Activated CD8-positive, alpha-beta T cell treated with anti-CD3 and anti-CD28 coated beads, Interleukin-2, amount 10 ng/mL, durations not matched to agents 7 days and 5 days (primary cell): ENCODE measurements around the gene CCR9. TPM values are rescaled to one million over a fixed set of nuclear protein-coding genes. Genes with fewer than 3 reads are reported as not detected.
A peak's percentile ranks its signal among the peaks of the same experiment; 100 is the strongest.

Source experiments
- ATAC-seq: fragments of 150-1000 bp; cut with Tn5 transposase; one replicate; pipeline ENCODE4 v1.10.0; 2021; ENCODE audit warnings: moderate library complexity
- CTCF ChIA-PET: fragments of 350-600 bp; sonication (Branson Sonifier 250); formaldehyde crosslinking; loops from one replicate; lab custom pipeline; 2021; ENCODE audit warnings: antibody characterized with exemption; lab: Charles Lee
- POLR2A ChIA-PET: fragments of 350-600 bp; sonication (Branson Sonifier 250); formaldehyde crosslinking; loops from one replicate; lab custom pipeline; 2021; ENCODE audit warnings: antibody characterized with exemption; lab: Charles Lee
- DNase-seq: peaks from one replicate; pipeline ENCODE4 v3.0.0-alpha.2; 2020
- H3K27ac Mint-ChIP-seq: one replicate; pipeline ENCODE4 v1.8.0; 2021; ENCODE audit warnings: mild to moderate bottlenecking, mixed read lengths
- H3K27me3 Mint-ChIP-seq: one replicate; pipeline ENCODE4 v1.8.0; 2021; ENCODE audit warnings: low read depth, mixed read lengths
- H3K36me3 Mint-ChIP-seq: one replicate; pipeline ENCODE4 v1.8.0; 2021; ENCODE audit warnings: low read depth, mixed read lengths
- H3K4me1 Mint-ChIP-seq: one replicate; pipeline ENCODE4 v1.8.0; 2021; ENCODE audit warnings: low read depth, mixed read lengths
- H3K4me3 Mint-ChIP-seq: one replicate; pipeline ENCODE4 v1.8.0; 2021; ENCODE audit warnings: mild to moderate bottlenecking, mixed read lengths
- H3K9me3 Mint-ChIP-seq: one replicate; pipeline ENCODE4 v1.8.0; 2022; ENCODE audit warnings: mixed read lengths; ENCODE audit not compliant: insufficient read depth
- total RNA-seq, 2 experiments: library from RNA; stranded (reverse); gene quantifications; one replicate each; pipeline ENCODE4 v1.2.3, GENCODE V29; 2021

The CCR9 gene
- total RNA-seq, 2 experiments from 2014 or later = 0.08 TPM; not detected in 1

DNA sequence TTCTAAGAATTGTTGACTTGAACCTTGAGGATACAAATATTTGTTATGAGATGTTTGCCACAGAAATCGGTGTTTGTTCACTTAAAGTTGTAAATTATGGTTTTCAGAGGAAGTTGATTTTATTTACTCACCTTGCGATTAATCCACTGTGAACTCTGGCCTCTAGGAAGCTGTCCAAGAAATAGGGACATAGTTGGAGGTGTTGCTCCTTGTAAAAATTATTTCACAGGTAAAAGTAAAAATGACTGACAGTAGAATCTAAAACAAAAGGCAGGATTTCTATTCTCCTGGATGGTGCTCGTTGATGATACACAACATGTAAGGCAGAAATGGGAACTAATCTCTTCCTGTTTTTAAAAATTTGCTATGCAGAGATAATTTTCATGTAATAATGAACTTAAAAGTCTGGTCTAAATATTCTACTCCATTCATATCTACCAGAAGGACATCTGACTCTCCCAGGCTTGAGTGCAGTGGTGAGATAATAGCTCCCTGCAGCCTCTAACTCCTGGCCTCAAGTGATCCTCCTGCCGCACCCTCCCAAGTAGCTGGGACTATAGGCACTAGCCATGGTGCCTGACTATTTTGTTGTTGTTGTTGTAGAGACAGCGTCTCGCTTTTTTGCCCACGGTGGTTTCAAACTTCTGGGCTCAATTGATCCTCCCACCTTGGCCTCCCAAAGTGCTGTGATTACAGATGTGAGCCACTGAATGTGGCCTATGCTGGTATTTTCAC, 27.4 kb upstream of the CCR9 start:
- Mint-ChIP-seq H3K4me1 (peaks cover 8% of the 10 kb centered on the region), H3K27me3 (peaks cover 63% of the 10 kb centered on the region)

GRCh38 chr3:45860481-45860880, 25.9 kb upstream of the CCR9 start:
- H3K4me3 Mint-ChIP-seq = no peak overlapping the region
- ChIA-PET POLR2A (no interaction called here), CTCF (interaction anchor here (0.7 to 1.2 kb wide), 2 partner anchors 8 to 201 kb away, joined by 3 read pairs; no protein-coding TSS in a partner anchor)
- H3K27me3 Mint-ChIP-seq = peaks cover 61% of the 10 kb centered on the region
- DNase-seq (no peak), ATAC-seq (no peak)
- H3K27ac Mint-ChIP-seq = no peak overlapping the region
- peaks cover 6% of the 10 kb centered on the region for H3K9me3 Mint-ChIP-seq
- peaks cover 2% of the 10 kb centered on the region for H3K36me3 Mint-ChIP-seq
- peaks cover 16% of the 10 kb centered on the region for H3K4me1 Mint-ChIP-seq

More for the DNA sequence above, 27.4 kb upstream of the CCR9 start:
- Mint-ChIP-seq H3K9me3 (peaks cover 12% of the 10 kb centered on the region), H3K27ac (no peak overlapping the region), H3K36me3 (peaks cover 2% of the 10 kb centered on the region), H3K4me3 (no peak overlapping the region)
- ATAC-seq (no peak), DNase-seq (no peak)
- ChIA-PET POLR2A (interaction anchor here (0.6 kb wide), 1 partner anchor 229 kb away, joined by 3 read pairs; no protein-coding TSS in a partner anchor), CTCF (no interaction called here)

GRCh38 chr3:45861043-45861719, 25.2 kb upstream of the CCR9 start:
- H3K4me3 Mint-ChIP-seq = no peak overlapping the region
- POLR2A ChIA-PET = no interaction called here
- no peak for ATAC-seq

GRCh38 chr3:45864760-45865519, 21.4 kb upstream of the CCR9 start:
- peak; percentile 44 for ATAC-seq
- Mint-ChIP-seq H3K36me3 (no peaks in the 10 kb centered on the region), H3K9me3 (peaks cover 6% of the 10 kb centered on the region), H3K27me3 (peaks cover 68% of the 10 kb centered on the region), H3K4me3 (no peak overlapping the region), H3K27ac (no peak overlapping the region), H3K4me1 (peaks cover 28% of the 10 kb centered on the region)
- DNase-seq = no peak
- ChIA-PET POLR2A (no interaction called here), CTCF (interaction anchor here (1.0 to 1.3 kb wide), 4 partner anchors 78 to 214 kb away, joined by 3 to 4 read pairs (median 4); partner anchors contain the start of gene CXCR6)

More at GRCh38 chr3:45861043-45861719, 25.2 kb upstream of the CCR9 start:
- peaks cover 2% of the 10 kb centered on the region for H3K36me3 Mint-ChIP-seq
- DNase-seq = no peak
- H3K9me3 Mint-ChIP-seq = peaks cover 6% of the 10 kb centered on the region
- CTCF ChIA-PET = interaction anchor here (0.7 to 1.6 kb wide), 3 partner anchors 8 to 201 kb away, joined by 3 to 4 read pairs (median 3); no protein-coding TSS in a partner anchor
- peaks cover 63% of the 10 kb centered on the region for H3K27me3 Mint-ChIP-seq
- no peak overlapping the region for H3K27ac Mint-ChIP-seq
- H3K4me1 Mint-ChIP-seq = peaks cover 22% of the 10 kb centered on the region

- ChIA-PET CTCF (interaction anchor here (1.3 kb wide), 1 partner anchor 213 kb away, joined by 4 read pairs; no protein-coding TSS in a partner anchor), POLR2A (no interaction called here)
- Mint-ChIP-seq H3K9me3 (peaks cover 6% of the 10 kb centered on the region), H3K36me3 (no peaks in the 10 kb centered on the region), H3K27me3 (peaks cover 68% of the 10 kb centered on the region), H3K4me3 (no peak overlapping the region), H3K27ac (no peak overlapping the region), H3K4me1 (peaks cover 33% of the 10 kb centered on the region)
- ATAC-seq (no peak), DNase-seq (no peak)
These were observed 20.8 kb upstream of the CCR9 start for GRCh38 chr3:45865563-45865962.

DNA sequence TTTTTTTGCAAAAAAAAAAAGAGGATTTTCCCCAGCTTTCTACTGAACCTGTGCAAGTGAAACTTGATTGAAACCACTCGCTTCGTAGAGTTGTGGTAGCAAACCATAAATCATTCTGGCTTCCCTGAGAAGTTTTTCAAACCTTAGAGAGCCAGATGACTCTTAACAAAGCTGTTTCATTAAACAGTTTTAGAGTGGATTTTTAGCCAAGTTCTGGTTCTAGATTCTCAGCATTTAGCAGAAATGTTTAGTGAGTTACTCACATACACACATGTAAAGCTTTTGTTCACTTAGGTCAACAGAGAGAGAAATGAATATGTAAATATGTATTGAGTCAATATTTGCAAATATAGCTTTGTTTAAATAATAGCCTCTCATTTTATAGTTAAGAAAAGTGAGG, 18.1 kb upstream of the CCR9 start:
- no peak for DNase-seq
- ChIA-PET POLR2A (interaction anchor here (0.6 kb wide), 1 partner anchor 1160 kb away, joined by 3 read pairs; no protein-coding TSS in a partner anchor), CTCF (interaction anchor here (1.0 kb wide), 1 partner anchor 208 kb away, joined by 4 read pairs; no protein-coding TSS in a partner anchor)
- ATAC-seq = no peak
- H3K4me1 Mint-ChIP-seq = peaks cover 33% of the 10 kb centered on the region
- no peak overlapping the region for H3K4me3 Mint-ChIP-seq
- no peaks in the 10 kb centered on the region for H3K36me3 Mint-ChIP-seq
- peaks cover 6% of the 10 kb centered on the region for H3K9me3 Mint-ChIP-seq
- no peak overlapping the region for H3K27ac Mint-ChIP-seq
- H3K27me3 Mint-ChIP-seq = peaks cover 68% of the 10 kb centered on the region

DNA sequence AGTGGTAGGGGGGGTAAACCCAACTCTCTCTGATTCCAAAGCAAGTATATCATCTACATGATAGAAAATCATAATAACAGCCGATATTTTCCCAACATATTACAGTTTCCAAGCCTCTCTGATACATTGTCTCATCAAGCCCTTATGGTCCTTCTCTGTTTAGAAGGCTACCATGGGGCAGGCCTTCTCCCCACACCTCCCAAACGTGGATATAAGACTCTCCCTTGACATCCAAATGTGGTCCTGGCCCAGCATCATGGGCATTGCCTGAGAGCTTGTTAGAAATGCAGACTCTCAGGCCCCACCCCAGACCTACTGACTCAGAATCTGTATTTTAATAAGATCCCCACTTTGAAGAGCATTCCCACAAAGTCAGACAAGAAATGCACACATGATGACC, 17.7 kb upstream of the CCR9 start:
- Mint-ChIP-seq H3K36me3 (peaks cover under 1% of the 10 kb centered on the region), H3K4me1 (peaks cover 33% of the 10 kb centered on the region), H3K27ac (no peak overlapping the region), H3K4me3 (no peak overlapping the region), H3K27me3 (peaks cover 67% of the 10 kb centered on the region), H3K9me3 (peaks cover 2% of the 10 kb centered on the region)
- ChIA-PET CTCF (no interaction called here), POLR2A (interaction anchor here (0.6 kb wide), 1 partner anchor 1160 kb away, joined by 3 read pairs; no protein-coding TSS in a partner anchor)
- ATAC-seq (no peak), DNase-seq (no peak)

DNA sequence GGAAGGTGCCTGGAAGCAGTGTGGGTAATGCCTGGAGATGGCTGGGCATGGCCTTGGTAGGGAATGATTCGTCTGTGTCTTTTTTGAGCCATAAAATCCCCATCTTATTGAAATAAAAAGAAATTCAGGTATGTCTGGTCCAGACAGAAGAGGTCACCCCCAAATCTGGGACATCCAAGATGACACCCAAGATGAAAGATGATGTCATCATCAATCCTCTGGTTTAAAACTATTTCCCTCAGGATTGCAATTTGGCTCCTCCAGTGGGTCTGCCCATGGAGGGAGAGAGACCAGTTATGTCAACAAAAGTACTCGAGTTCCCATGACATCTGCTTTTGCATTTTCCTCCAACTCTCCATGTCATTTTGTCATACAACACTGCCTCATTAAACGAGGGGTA, 16.7 kb upstream of the CCR9 start:
- ATAC-seq (no peak), DNase-seq (no peak)
- peaks cover 3% of the 10 kb centered on the region for H3K36me3 Mint-ChIP-seq
- POLR2A ChIA-PET = interaction anchor here (0.6 kb wide), 1 partner anchor 32 kb away, joined by 3 read pairs; no protein-coding TSS in a partner anchor
- no peaks in the 10 kb centered on the region for H3K9me3 Mint-ChIP-seq
- peaks cover 75% of the 10 kb centered on the region for H3K27me3 Mint-ChIP-seq
- CTCF ChIA-PET = interaction anchor here (0.6 to 0.7 kb wide), 2 partner anchors 207 to 212 kb away, joined by 3 read pairs; no protein-coding TSS in a partner anchor
- peaks cover 33% of the 10 kb centered on the region for H3K4me1 Mint-ChIP-seq
- H3K27ac Mint-ChIP-seq = no peak overlapping the region
- H3K4me3 Mint-ChIP-seq = no peak overlapping the region

DNA sequence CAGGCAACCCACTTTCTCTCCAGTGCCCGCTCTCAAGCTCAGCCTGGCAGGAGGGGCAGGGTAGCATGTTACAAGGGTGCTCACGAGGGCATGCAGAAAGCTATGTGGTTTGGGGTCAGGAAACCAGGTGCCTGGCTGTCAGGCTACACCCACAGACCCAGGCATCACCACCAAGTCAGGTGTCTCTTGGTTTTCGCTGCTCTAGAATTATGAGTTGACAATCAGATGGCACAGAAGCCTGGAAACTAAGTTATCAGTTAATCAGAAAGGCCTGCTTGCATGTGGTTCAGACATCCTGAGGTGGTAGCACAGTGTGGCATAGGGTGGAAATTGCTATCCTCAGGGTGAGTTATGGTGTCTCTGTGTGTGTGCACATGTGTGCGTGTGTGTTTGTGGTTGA, 16.2 kb upstream of the CCR9 start:
- peaks cover 73% of the 10 kb centered on the region for H3K27me3 Mint-ChIP-seq
- ATAC-seq (peak; percentile 89), DNase-seq (peak; percentile 67)
- H3K9me3 Mint-ChIP-seq = no peaks in the 10 kb centered on the region
- POLR2A ChIA-PET = interaction anchor here (0.6 kb wide), 1 partner anchor 31 kb away, joined by 3 read pairs; no protein-coding TSS in a partner anchor
- H3K4me3 Mint-ChIP-seq = no peak overlapping the region
- peaks cover 29% of the 10 kb centered on the region for H3K4me1 Mint-ChIP-seq
- peak overlapping the region; percentile 48 for H3K27ac Mint-ChIP-seq
- CTCF ChIA-PET = interaction anchor here (0.6 to 0.7 kb wide), 2 partner anchors 206 to 211 kb away, joined by 3 read pairs; no protein-coding TSS in a partner anchor
- peaks cover 3% of the 10 kb centered on the region for H3K36me3 Mint-ChIP-seq

- Mint-ChIP-seq H3K9me3 (no peaks in the 10 kb centered on the region), H3K27me3 (peaks cover 72% of the 10 kb centered on the region), H3K36me3 (peaks cover 3% of the 10 kb centered on the region), H3K27ac (no peak overlapping the region), H3K4me3 (no peak overlapping the region), H3K4me1 (peaks cover 20% of the 10 kb centered on the region)
- no peak for DNase-seq
- no peak for ATAC-seq
- CTCF ChIA-PET = interaction anchor here (1.7 kb wide), 1 partner anchor 10 kb away, joined by 4 read pairs; no protein-coding TSS in a partner anchor
- POLR2A ChIA-PET = no interaction called here
These were observed 14.6 kb upstream of the CCR9 start for GRCh38 chr3:45871780-45872179.

- no peaks in the 10 kb centered on the region for H3K9me3 Mint-ChIP-seq
- H3K4me1 Mint-ChIP-seq = peaks cover 20% of the 10 kb centered on the region
- DNase-seq (no peak), ATAC-seq (no peak)
- ChIA-PET CTCF (interaction anchor here (1.2 to 1.7 kb wide), 2 partner anchors 11 to 205 kb away, joined by 4 read pairs; no protein-coding TSS in a partner anchor), POLR2A (no interaction called here)
- no peak overlapping the region for H3K4me3 Mint-ChIP-seq
- H3K27me3 Mint-ChIP-seq = peaks cover 69% of the 10 kb centered on the region
- H3K27ac Mint-ChIP-seq = no peak overlapping the region
- H3K36me3 Mint-ChIP-seq = peaks cover 3% of the 10 kb centered on the region
These were observed 13.8 kb upstream of the CCR9 start for GRCh38 chr3:45872569-45872968.
